NCI-H146 treated with DMSO at 0.1 percent for 48 hours (cell line): Measurements from ENCODE around the gene BPHL.
A peak's percentile ranks its signal among the peaks of the same experiment; 100 is the strongest.
"Not testable (repeated sequence)": the region's sequence is repeated elsewhere in the genome, so short reads cannot be mapped to it uniquely, and the experiment has no call there.

Experiments used
- DNase-seq: peaks from one replicate; lab custom pipeline; 2025; ENCODE audit not compliant: unreplicated experiment; lab: John Stamatoyannopoulos, UW

Gene BPHL

DNA sequence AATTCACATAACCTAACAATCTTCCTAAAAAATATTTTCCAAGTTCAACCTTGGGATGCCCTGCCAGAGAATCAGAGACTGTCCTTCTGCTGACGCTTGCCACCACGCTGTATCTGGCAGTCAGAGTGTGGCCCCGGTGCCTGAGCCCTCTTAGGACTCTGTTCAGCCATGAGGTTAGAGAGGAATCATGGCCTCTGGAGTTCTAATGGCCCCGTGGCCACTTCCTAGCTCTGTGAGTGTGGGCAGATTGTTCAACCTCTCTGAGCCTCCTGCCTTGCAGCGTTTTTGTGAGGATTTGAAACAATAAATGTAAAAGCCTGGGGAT lies 2.2 kb downstream of the BPHL start:
- DNase-seq = no peak

- no peak for DNase-seq
Observed at GRCh38 chr6:3122823-3123182, 4.3 kb downstream of the BPHL start.

DNA sequence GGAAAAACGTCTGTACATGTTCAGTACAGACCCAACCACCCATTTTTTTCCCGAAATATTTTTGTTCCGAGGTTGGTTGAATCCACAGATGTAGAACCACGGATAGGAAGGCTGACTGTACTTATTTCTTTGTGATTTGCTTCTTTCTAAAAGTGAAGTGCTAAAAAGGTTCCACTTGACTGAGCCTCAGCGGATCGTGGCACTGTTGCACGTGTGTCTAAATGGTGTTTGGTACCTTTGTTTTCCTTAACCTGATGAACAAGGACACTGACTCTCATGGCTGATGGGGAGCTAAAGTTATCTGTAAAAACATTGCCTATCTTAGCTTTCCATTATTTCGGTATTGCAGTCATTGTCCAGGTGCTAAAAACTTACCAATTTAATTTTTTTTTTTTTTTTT lies 6.2 kb downstream of the BPHL start:
- DNase-seq = no peak

DNA sequence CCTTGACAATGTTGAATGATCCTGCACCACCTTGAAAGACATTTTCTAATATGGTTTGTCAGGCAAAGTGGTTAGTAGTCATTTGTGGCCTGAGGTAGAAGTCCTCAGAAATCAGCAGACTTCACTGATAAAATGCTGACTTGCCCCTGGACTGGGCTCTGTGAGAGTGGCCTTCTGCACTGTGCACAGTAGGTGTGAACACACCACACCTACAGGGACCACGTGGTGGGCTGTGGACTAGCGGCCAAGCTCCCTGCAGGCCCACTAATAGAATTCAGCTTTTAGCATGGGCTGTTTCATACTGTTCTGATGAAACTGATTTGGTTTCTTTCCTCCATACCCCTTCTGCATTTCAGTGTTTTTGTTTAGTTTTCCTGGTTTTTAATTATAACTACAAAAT lies 7.3 kb downstream of the BPHL start:
- no peak for DNase-seq

GRCh38 chr6:3128356-3129108 lies 10.0 kb downstream of the BPHL start:
- no peak for DNase-seq

DNA sequence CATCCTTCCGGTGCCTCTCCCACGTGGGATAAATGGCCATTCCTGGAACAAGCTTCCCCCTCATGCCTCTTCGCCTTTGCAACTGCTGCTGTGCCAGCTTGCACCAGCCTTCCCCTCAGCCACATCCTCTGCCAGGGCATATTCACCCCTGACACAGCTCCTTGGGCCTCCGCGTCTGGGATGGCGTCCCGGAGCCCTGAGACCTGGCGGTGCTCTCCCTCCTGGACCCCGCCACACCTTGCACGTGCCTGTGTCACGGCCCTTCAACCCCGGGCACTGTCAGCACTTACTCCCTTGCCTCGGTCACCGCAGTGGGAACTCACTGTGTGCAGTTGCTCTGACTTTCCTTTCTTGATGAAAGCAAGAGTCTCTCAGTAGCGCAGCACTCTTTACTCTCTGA lies 13.2 kb downstream of the BPHL start:
- DNase-seq = no peak

GRCh38 chr6:3133515-3133914 lies 15.0 kb downstream of the BPHL start:
- DNase-seq = no peak

DNA sequence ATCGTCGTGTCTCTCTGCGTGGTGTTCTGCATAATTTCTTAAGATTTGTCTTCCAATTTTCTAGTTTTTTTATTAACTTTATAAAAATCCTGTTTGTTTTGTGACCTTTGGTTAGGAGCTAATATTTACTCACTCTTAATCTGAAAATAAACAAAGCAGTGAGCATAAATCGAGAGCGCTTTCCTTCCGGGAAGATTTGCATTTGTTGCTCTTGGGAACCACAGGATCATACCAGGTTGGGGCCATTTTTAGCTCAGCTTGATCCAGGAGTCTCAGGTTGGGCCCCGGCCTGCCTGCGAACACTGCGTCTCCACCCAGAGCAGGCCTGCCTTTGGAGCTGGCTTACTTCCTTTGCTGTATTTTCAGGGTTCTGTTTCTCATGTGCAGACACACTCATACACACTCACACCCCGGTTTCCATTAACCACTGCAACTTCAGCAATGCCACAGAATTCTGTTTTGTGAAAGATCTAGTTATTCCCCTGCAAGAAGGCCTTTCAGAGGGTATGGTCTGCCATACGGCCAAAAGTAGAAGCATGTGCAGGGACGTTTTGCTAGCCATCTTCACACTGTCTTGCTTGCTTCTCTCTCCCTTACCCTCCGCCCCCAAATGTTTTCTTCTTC lies 17.3 kb downstream of the BPHL start:
- DNase-seq = no peak

DNA sequence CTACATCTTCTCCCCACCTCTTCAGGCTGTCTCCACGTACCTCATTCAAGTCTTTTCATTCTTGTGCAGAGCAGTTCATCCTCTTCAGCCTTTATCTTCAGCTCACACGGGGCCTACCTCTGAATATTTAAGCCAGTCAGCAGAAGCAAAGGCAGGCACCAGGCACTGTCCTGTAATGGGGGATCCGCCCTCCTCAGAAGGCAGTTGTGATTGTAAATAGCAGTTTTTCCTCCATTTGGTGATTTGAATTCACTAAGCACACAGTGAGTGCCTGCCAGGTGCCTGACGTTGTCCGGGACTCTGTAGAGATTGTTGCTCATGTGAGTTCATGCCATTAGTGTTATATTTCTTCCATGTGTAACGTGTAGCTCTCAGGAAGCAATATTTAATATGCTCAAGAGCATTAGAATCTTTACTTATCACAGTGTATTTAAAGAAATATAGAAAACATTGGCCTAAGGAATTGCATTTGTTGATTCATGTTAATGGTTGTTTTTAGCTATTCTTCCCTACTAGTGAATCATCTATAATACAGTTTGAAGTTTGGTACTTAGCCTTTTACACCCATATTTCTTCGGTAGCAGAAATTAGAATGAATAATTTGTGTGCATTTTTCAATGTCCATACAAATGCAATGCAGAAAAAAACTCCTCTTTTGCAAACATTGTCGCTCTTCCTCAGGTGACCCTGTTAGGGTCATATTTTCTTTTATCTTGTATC lies 17.9 kb downstream of the BPHL start:
- DNase-seq = no peak

GRCh38 chr6:3137057-3137777 lies 18.7 kb downstream of the BPHL start:
- no peak for DNase-seq

- DNase-seq = not testable (repeated sequence)
Observed at GRCh38 chr6:3137873-3138272, 19.4 kb downstream of the BPHL start.

DNA sequence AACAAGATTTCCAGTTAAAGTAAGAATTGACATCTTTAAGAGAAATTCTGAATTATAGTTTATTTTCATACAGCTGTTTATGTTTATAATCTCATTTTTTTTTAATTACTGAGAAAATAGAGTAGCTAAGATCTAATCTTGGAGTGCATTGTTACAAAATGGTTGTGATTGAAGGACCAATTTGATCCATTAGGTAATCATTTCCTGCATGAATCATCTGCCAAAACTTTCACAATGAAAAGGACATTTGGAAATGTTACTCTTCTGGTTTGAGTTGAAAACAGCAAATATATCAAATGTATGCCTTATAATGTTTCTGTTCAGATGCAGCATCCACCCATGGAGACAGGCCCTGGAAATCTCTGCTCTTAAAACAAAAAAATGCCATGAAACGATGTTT lies 19.8 kb downstream of the BPHL start:
- DNase-seq = peak; percentile 3

DNA sequence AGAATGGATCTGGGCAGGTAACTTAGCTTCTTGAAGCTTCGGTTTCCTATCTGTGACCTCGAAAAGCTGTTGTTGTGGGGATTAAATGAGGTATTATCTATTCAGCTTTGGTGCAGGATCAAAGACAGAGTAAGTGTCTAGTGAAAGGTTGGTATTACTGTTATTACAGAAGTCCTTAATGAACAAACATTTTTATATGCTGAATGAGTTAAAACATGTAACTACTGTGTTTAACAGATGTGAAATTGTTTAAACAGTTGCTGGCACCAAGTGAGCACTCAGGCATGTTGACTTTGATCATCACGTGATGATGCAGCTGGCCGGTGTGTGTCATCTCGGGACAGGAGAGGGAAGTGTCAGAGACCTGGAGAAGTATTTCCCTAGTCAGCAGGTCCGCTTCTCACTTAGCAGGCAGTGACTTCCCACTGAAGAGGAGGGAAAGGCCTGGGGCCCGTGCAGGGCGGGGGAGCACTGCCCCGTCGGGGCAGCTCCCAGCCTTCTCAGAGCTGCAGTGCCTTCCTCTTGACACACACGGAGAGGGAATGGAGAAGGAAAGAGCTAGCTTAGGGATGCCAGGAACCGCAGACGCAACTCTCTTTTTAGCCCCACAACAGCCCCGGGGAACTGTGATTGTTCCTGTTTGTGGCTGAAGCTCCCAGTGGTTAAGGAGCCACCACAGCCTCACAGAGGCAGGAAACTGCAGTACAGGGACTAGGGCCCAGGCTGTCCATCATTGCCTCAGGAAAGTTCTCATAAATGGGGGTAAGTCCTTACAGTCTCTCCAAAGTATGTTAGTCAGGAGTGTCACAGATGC lies 20.8 kb downstream of the BPHL start:
- peak; percentile 87 for DNase-seq

DNA sequence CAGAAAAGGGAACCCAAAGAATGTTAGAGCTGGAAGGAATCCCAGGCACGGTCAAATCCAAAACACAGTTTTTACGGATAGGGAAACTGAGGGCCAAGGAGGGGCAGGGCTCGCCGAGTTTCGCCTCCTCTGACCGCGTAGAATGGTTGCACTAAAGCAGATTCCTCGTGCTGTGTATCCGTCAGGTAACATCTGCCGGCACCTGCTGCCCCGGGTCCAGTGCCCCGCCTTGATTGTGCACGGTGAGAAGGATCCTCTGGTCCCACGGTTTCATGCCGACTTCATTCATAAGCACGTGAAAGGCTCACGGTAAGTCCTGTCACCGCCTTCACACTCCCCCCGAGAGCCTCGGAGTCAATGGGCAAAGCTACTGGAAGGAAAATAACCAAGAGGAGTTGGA lies 21.7 kb downstream of the BPHL start:
- DNase-seq = no peak

DNA sequence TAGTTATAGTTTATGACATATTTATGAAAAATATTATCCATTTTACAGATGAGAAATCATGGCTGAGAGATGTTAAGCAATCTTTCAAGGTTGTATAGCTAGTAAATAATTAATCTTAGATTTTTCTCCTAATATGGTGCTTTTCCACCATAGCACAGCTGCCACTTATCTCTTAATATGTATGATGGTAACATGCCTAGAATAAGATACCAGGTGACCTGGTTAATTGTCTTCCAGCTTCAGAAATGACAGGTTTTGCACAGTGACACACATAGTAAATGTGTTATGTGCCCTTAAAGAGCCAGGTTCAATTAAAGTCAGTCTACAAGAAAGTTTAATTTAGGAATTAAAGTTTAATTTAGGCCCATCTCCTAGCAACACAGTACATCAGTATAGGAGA lies 24.0 kb downstream of the BPHL start:
- no peak for DNase-seq

DNA sequence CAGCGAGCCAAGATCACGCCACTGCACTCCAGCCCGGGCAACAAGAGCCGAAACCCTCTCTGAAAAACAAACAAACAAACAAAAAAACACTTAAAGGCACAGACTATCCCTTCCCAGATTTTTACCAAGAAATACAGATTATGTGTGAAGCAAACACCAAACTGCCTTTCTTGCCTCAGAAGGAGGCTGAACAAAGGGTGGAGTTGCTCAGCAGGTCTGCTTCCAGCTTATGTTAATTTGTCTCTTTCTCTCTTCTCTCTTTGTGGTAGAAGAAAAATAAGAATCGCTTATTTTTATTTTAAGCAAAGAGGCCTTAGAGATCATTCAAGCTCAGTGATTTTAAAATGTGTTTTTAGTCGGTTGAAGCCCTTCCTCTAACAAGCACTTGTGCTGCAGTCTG lies 24.6 kb downstream of the BPHL start:
- DNase-seq = no peak

DNA sequence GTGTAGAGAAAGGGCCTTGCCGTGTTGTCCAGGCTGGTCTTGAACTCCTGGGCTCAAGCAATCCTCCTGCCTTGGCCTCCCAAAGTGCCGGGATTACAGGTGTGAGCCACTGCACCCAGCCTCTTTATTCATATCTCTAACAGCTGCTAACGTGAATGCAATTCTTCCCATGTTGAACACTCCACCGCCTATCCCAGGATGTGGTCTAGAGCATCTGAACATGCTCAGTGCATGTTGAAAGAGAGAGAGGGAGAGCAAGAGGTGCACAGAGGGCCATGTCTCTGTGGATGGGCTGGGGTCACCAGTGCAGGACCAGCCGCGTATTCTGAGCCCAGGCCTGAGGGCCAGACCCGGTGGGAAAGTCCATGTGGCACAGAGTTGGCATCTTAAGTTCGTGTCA lies 26.1 kb downstream of the BPHL start:
- DNase-seq = no peak

DNA sequence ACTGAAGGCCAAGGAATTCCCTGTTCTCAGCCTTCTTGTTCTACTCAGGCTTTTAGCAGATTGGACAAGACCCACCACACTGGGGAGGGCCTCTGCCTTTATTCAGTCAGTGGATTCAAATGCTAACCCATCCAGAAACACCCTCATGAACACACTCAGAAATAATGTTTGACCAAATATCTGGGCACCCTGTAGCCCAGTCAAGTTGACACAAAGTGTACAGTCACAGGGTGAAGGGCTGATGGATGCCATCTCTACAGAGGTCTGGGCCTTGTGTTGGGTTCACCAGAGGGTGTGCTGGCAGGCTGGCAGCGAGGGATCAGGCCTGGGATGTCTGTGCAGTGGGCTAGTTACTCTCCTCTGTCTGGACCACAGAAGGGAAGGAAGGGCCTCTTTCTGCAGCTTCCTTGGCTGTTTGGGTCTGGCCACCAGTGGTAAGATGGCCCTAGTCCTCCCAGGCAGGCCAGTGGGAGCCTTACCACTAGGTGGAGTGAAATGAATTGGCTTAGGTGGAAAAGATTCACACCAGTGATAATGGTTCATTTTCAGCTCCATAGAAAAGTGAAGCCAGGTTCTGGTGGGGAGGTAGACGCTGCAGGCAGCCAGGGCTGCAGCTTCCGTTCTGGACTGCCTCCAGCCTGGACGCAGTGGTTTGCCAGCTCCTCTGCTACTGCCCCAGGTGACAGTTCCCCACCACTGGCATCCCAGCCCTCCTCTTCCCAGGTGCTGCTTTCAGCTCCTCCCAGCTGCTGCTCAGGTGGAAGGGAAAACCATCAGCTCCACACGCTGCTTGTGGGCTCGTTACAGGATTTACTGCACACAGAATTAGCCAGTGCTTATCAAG lies 29.6 kb downstream of the BPHL start:
- no peak for DNase-seq

GRCh38 chr6:3151691-3152090 lies 33.2 kb downstream of the BPHL start:
- DNase-seq = no peak

DNA sequence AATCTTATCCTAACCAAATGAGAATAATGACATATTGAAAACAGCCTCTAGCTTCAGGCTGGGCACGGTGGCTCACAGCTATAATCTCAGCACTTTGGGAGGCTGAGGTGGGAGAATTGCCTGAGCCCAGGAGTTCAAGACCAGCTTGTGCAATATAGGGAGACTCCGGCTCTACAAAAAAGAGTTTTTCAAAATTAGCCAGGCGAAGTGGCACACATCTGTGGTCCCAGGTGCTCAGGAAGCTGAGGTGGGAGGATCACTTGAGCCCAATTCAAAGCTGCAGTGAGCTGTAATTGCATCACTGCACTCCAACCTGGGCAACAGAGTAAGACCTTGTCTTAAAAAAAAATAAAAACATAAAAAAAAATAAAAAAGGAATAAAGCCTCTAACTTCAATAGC lies 34.2 kb downstream of the BPHL start:
- DNase-seq = no peak
